Stimulated activated CD8-positive, alpha-beta memory T cell treated with anti-CD3 and anti-CD28 coated beads, Interleukin-4, amount 100 ng/mL, for 24 hours (primary cell): ENCODE data around the gene BTBD6.
A peak's percentile ranks its signal among the peaks of the same experiment; 100 is the strongest.

Experiments used
- DNase-seq: peaks from one replicate; pipeline ENCODE4 v3.0.0-alpha.2; 2020; ENCODE audit warnings: low read depth

The BTBD6 gene

GRCh38 chr14:105248368-105249181 lies at the start of gene BTBD6:
Gene BTBD6 (plus strand): TSS chr14:105248533. CDS start chr14:105248712, 179 bp downstream.
- peak; percentile 84 for DNase-seq

- no peak for DNase-seq
Observed at GRCh38 chr14:105198588-105198987, 49.7 kb upstream of the BTBD6 start.

DNA sequence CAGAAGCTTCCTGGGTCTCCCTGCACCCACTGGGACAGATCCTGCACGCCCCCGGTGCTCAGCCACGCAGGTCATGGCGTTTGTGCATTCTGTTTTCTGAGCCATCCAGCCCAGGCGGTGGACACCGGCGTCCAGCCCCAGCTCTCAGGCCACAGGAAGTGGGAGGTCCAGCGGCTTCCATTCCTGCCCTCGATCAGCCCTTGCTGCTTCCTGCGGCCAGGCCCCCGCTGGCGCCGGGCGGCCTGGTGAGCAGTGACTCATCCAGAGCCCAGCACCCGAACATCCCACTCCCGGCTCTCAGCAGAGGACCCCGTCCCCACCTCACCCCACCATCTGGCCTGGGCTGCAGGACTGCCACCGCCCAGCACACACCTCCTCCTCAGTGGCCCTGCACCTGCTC lies 49.2 kb upstream of the BTBD6 start:
- no peak for DNase-seq

DNA sequence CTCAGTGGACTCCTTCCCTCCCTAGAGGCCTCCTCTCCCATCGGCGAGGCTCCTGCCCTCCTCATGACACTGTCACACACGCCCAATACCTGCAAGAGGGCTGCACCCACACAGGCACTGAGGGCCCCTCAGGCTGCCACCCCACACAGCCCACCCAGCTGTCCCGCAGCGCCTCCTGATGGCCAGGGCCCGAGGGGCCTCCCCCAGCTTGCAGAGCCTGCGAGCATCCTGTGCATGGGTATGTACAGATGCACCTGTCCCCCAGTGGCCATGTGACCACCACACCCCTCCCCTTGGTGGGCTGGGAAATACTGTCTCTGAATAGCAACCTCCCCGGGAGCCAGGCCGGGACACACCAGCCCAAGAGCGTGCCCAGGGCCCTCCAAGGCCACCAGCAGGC lies 48.3 kb upstream of the BTBD6 start:
- DNase-seq: no peak

DNA sequence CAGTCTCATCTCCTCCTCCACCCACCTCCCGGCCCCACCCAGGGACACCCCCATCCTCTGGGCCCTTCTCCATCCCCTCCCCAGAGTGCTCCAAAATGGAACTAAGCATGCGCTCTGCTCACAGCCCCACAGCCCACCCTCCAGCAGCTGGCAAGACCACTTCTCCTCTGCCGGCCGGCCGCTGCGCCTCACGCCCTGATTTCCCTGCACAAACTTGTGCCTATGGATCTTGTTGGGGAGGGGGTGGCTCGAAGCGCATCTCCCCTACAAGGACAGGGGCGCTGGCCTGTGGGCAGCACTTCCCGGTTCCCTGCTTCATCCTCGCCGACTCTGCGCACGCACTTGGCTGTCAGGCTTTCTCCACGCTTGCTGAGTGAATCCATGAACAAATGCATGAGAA lies 47.7 kb upstream of the BTBD6 start:
- no peak for DNase-seq

DNA sequence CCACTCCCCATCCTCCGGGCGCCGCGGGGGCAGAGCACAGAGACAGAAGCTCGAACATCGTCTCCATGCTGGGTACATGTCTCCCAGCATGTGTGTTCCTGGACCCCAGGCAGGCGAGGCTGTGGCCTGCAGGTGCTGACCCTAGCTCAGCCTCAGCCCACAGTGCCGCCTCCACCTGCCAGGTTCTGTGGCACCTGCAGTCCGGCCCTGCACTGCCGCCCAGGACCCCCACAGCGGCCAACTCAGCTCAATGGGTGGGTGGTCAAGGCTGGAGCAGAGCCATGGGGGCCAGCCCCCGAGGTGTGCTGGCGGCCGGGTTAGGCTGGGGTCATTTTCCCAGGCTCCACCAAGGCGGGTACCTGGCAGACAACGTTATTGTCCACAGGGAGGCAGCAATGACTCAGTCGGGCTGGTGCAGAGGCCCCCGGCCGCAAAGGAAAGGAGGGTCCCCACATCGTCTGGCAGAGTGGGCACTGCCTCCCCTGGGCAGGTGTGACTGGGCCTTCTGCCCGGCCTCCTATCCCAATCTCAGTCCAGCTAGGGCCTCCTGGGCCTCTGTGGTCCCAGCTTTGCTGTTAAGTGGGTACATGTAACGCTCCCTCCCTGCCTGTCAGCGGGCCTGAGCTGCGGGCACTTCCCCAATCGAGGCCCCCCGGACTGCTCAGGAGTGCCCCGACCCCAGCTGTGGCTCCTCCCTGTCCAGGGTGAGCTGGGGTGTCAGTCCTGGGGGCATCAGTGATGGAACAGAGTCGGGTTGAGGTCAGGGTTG lies 47.0 kb upstream of the BTBD6 start:
- no peak for DNase-seq

GRCh38 chr14:105201925-105202513 lies 46.3 kb upstream of the BTBD6 start:
- DNase-seq: no peak

DNA sequence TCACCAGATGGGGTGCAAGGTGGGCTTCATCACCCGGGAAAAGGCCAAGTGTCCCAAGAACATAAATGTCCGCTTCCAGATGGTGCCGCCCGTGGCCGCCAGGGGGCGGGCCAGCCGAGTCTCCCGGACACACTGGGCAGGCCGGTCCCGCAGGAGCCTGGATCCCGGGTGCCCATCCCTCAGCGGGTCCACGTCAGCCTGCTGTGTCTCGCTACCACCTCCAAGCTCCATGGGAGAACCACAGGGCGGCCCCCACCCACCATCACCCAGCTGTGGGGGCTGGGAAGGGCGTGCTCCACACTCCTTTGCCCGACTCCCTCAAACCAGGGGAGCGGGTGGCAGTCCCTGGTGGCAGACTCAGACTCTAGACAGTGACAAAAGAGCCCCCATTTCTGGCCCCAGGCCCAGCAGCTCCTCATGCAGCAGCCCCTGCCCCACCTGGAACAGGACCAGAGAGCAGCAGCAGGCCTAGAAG lies 45.2 kb upstream of the BTBD6 start:
- DNase-seq: peak; percentile 47

DNA sequence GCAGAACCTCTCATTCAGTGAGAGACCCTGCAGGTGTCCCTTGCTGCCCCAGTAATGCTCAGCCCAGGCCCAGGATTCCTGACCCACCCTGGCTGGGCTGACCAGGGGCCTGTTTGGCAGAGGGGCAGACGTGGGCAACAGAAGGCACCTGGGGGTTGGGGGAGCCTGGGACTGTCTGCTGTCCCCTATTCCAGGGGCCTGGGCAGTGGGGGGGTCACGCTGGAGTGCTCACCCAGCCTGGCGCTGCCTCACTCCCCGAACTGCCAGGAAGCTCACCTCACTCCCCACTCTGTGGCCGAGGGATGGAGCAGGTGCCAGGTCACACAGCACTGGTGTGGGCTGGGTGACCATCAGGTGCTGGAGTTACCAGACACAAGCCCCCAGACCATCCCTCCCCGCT lies 44.6 kb upstream of the BTBD6 start:
- no peak for DNase-seq

- no peak for DNase-seq
Observed at GRCh38 chr14:105204206-105204930, 44.0 kb upstream of the BTBD6 start.

GRCh38 chr14:105204931-105205672 lies 43.2 kb upstream of the BTBD6 start:
- no peak for DNase-seq

DNA sequence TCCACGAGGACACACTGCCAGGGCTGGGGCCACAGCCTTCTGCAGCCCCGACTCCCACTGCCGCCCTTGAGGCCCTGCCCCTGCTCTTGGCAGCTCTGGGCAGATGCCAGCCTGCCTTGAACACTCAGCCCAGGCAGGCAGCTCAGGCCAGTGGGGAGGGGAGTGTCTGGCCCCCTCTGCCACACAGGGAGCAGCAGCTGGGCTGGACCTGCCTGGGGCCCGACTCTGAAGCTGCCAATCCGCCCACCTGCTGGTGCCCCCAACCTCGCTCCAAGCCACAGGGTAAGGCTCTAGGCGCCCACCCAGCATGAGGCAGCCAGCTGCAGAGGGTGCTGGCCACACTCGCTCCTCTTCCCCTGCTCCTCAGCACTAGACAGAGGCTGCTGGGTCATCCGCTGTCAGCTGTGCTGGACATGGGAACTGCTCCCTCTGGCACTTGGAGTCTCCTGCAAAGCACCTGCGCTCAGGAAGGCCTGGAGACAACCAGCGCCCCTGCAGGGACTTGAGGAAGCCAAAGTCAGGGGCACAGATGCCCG lies 42.6 kb upstream of the BTBD6 start:
- DNase-seq: no peak

- DNase-seq: no peak
Observed at GRCh38 chr14:105206873-105207272, 41.5 kb upstream of the BTBD6 start.

DNA sequence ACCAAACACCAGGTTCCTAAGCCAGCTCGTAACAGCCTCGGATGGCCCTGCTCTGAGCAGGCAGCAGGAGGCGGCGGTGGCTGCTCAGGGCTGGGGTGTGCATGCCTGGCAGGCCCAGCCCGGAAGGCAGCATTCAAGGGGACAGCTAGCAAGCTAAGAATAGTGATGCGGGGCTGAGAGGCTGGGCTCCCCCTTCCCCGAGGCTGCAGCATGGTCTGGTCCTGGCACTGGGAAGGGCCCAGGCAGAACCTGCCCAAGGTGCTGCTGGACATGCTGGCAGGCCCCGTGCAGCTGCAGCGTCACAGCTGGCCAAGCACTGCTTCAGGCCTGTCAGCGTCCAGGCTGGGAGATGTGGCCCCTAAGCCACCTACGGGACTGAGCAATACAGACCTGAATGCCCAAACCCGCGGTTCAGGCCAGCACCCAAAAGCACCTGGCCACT lies 40.9 kb upstream of the BTBD6 start:
- no peak for DNase-seq

DNA sequence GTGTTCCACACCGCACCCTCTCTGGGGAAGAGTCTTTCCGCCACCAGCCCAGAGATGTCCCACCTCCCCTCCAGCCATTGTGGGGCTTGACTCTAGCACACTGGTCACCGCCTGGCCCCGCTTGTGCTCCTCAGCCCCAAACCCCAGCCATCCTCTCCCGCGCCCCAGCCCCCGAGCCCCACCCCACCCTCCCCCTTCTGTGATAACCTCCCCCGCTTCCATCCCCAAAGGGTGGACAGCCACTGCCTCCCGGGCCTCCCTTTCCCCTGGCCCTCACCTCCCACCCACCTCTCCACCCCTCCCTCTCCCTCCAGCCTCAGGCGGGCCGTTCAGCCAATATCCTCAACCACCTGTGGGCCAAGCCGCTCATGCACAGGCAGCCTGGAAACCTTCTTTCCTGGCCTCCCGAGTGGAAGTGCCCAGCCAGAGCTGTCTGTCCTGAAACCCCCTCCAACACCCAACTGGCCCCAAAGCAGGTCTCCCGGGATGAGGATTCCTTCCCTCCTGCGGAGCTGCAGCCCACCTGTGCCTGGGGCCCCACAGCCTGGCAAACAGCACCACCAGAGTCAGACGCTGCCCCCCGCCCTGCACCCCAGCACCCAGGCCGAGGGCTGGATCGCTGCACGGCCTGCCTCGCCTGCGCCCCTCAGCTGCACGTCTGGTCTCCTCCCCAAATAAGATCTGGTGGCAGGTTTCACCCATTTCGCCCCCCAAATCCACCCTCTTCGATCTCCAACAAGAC lies 40.2 kb upstream of the BTBD6 start:
- no peak for DNase-seq

DNA sequence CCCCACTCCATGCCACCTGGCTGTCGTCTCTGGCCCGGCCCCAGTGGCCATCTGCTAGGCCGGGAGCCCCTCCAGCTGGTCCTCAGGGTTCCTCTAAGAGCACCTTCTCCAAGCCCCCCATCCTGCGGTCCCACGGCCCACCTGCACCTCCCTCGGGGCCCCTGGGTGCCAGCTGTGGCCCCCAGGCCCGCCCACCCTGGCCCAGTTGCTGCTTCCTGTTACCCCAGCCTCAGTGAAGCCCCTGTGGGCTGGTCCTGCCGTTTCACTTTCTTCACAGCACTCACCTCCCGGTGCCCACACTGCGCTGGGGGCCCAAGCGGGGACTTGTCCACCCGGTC lies 39.6 kb upstream of the BTBD6 start:
- no peak for DNase-seq

DNA sequence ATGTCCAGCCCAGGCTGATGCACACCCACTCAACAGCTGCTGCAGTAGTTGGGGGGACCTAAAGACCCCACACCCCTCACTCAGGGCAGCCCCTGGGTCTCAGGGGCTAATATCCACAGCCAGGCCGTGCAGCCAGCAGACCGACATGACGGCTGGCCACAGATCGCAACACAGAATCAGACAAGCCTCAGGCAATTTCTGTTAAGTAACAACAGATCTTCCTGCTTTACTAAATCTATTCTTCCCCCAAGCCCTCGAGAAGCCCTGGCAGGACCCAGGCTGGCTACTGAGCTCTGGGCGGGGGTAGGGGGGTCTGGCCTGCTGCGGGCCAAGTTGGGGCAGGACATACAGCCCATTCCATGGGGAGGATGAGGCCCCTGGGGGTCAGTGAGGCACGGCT lies 39.2 kb upstream of the BTBD6 start:
- no peak for DNase-seq

DNA sequence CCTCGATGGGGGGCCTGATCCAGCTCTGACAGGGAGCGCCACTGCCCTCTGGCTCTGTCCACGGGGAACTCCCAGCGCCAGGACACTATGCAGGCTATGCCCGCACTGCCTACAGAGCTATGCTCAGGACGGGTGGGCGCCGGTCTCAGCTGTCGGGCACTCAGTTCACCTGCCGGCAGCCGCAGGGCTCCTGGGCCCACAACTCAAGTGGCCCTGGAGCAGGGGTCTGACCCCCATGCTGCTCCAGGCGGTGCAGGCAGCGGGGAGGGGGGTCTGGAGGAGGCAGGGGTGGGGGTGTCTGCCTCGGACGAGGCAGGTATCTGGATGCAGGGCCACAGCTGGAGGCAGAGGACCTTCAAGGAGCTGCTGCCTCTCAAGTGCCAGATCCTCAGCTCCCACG lies 38.7 kb upstream of the BTBD6 start:
- DNase-seq: no peak

GRCh38 chr14:105210266-105211025 lies 37.9 kb upstream of the BTBD6 start:
- DNase-seq: no peak
